OCI-LY3 (cell line): ENCODE results near the gene EPHB4.

Experiments
- H2AFZ ChIP-seq: fragments of 200-600, 300-600 bp; shearing (Covaris generic); 2 replicates; pipeline ENCODE4 v1.6.0; 2014; ENCODE audit warnings: antibody characterized with exemption, low read depth, low read length
- H3K27ac ChIP-seq: fragments of 200-600, 300-600 bp; sonication (generic); 2 replicates; pipeline ENCODE4 v1.5.1; 2014; ENCODE audit warnings: mild to moderate bottlenecking, low read length, moderate library complexity, mixed read lengths
- H3K27me3 ChIP-seq: fragments of 200-600, 300-600 bp; sonication (generic); 2 replicates; pipeline ENCODE4 v1.6.1; 2014; ENCODE audit warnings: low read depth, low read length, mixed read lengths
- H3K36me3 ChIP-seq: fragments of 200-600, 300-600 bp; sonication (generic); replicated peaks from 2 replicates; pipeline ENCODE3; 2014; ENCODE audit warnings: low read depth, low read length, mixed read lengths
- H3K4me1 ChIP-seq: fragments of 300-600, 200-600 bp; sonication (generic); 2 replicates; pipeline ENCODE4 v1.6.1; 2014; ENCODE audit warnings: low read length, mixed read lengths
- H3K4me2 ChIP-seq: fragments of 200-600, 300-600 bp; sonication (generic); 2 replicates; pipeline ENCODE4 v1.6.1; 2014; ENCODE audit warnings: low read length, mixed read lengths
- H3K4me3 ChIP-seq: fragments of 300-600, 200-600 bp; sonication (generic); 2 replicates; pipeline ENCODE4 v1.5.1; 2014; ENCODE audit warnings: antibody characterized with exemption, mild to moderate bottlenecking, low read length, moderate library complexity
- H3K79me2 ChIP-seq: fragments of 300-600, 200-600 bp; shearing (Covaris generic); 2 replicates; pipeline ENCODE4 v1.6.1; 2014; ENCODE audit warnings: mild to moderate bottlenecking, low read length, mixed read lengths
- H3K9ac ChIP-seq: fragments of 300-600, 200-600 bp; shearing (Covaris generic); 2 replicates; pipeline ENCODE4 v1.6.0; 2014; ENCODE audit warnings: mild to moderate bottlenecking, low read length, moderate library complexity
- H3K9me3 ChIP-seq: fragments of 200-600, 300-600 bp; shearing (Covaris generic); 2 replicates; pipeline ENCODE4 v1.6.1; 2014; ENCODE audit warnings: low read length, mixed read lengths; ENCODE audit not compliant: insufficient read depth
- H4K20me1 ChIP-seq: fragments of 200-600, 300-600 bp; sonication (generic); 2 replicates; pipeline ENCODE4 v1.6.1; 2016; ENCODE audit warnings: low read length, mixed read lengths; ENCODE audit not compliant: insufficient read depth
- EZH2phosphoT487 ChIP-seq: fragments of 200-600 bp; shearing (Covaris generic); IDR thresholded peaks from 2 replicates; pipeline ENCODE4 v1.6.1; 2018; ENCODE audit warnings: antibody characterized with exemption, mixed run types, low read depth
- TF ChIP-seq, protein P1 (sequence below): fragments of 200-600, 300-600 bp; sonication (generic); IDR thresholded peaks from 2 replicates; pipeline ENCODE4 v1.5.1; 2014; ENCODE audit warnings: antibody characterized with exemption, low read length, low read depth

Gene EPHB4

DNA sequence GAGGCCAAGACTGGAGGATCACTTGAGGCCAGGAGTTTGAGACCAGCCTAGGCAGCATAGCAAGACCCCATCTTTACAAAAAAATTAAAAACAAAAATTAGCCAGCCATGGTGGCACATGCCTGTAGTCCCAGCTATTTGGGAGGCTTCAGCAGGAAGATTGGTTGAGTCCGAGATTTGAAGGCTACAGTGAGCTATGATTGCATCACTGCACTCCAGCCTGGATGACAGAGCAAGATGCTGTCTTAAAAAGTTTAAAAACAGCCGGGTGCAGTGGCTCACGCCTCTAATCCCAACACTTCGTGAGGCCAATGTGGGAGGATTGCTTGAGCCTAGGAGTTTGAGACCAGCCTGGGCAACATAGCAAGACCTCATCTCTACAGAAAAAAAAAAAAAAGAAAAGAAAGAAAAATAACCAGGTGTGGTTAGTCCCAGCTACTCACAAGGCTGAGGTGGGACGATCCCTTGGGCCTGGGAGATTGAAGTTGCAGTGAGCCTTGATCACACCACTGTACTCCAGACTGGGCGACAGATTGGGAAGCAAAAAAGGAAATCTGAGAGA is 49.2 kb downstream of the EPHB4 start:
- H3K79me2 ChIP-seq: no peaks in the 10 kb centered on the region
- no peak overlapping the region for H3K27ac ChIP-seq
- H3K9ac ChIP-seq: no peak overlapping the region
- H2AFZ ChIP-seq: no peak overlapping the region
- H3K9me3 ChIP-seq: no peaks in the 10 kb centered on the region
- no peaks in the 10 kb centered on the region for H3K4me1 ChIP-seq
- H3K4me3 ChIP-seq: no peak overlapping the region
- TF ChIP-seq EZH2phosphoT487: no peak
- TF ChIP-seq, protein P1, sequence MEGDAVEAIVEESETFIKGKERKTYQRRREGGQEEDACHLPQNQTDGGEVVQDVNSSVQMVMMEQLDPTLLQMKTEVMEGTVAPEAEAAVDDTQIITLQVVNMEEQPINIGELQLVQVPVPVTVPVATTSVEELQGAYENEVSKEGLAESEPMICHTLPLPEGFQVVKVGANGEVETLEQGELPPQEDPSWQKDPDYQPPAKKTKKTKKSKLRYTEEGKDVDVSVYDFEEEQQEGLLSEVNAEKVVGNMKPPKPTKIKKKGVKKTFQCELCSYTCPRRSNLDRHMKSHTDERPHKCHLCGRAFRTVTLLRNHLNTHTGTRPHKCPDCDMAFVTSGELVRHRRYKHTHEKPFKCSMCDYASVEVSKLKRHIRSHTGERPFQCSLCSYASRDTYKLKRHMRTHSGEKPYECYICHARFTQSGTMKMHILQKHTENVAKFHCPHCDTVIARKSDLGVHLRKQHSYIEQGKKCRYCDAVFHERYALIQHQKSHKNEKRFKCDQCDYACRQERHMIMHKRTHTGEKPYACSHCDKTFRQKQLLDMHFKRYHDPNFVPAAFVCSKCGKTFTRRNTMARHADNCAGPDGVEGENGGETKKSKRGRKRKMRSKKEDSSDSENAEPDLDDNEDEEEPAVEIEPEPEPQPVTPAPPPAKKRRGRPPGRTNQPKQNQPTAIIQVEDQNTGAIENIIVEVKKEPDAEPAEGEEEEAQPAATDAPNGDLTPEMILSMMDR: no peak
- no peaks in the 10 kb centered on the region for H4K20me1 ChIP-seq
- no peaks in the 10 kb centered on the region for H3K36me3 ChIP-seq
- H3K4me2 ChIP-seq: no peak overlapping the region
- no peaks in the 10 kb centered on the region for H3K27me3 ChIP-seq

DNA sequence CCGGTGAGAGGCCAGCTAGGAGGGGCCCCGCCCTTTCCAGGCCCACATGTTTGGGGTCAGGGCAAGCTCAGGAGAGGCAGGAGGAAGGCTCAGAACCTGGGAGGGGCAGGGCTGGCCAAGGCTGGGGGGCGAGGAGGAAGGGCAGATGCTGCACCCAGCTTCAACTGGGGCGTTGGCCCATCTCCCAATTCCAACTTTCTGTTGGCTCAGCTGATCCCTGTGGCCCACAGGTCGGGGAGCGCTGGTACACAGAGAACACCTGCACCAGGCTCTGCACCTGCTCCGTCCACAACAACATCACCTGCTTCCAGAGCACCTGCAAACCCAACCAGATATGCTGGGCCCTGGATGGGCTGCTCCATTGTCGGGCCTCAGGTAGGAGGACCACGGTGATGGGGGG is 53.8 kb downstream of the EPHB4 start:
- H3K9ac ChIP-seq: no peak overlapping the region
- H3K79me2 ChIP-seq: no peaks in the 10 kb centered on the region
- H3K27ac ChIP-seq: no peak overlapping the region
- H3K4me1 ChIP-seq: no peaks in the 10 kb centered on the region
- no peaks in the 10 kb centered on the region for H3K36me3 ChIP-seq
- TF ChIP-seq, protein P1: no peak
- no peak for TF ChIP-seq EZH2phosphoT487
- H2AFZ ChIP-seq: no peak overlapping the region
- no peak overlapping the region for H3K4me3 ChIP-seq
- no peak overlapping the region for H3K4me2 ChIP-seq
- H4K20me1 ChIP-seq: no peaks in the 10 kb centered on the region
- H3K27me3 ChIP-seq: no peaks in the 10 kb centered on the region
- no peaks in the 10 kb centered on the region for H3K9me3 ChIP-seq

DNA sequence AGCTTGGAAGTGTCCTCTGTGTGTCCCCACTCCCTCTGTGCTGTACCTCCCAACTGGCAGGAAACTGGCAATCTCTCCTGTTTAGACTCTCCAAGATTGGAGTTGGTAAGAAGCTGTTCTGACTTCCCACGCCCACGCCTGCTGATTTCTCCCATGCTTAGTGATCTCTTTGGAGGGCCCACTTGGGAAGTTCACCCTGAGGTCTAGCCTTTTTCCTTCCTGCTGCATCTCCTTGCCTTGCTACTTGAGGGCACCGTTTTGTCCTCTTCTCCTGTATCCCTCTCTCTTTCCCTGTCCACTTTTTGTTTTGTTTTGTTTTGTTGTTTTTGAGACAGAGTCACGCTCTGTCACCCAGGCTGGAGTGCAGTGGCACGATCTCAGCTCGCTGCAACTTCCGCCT is 58.5 kb downstream of the EPHB4 start:
- Histone ChIP-seq H4K20me1 (no peaks in the 10 kb centered on the region), H3K4me1 (no peaks in the 10 kb centered on the region), H3K36me3 (no peaks in the 10 kb centered on the region), H2AFZ (no peak overlapping the region), H3K27ac (no peak overlapping the region), H3K4me3 (no peak overlapping the region), H3K79me2 (no peaks in the 10 kb centered on the region), H3K27me3 (no peaks in the 10 kb centered on the region), H3K9ac (no peak overlapping the region), H3K9me3 (no peaks in the 10 kb centered on the region), H3K4me2 (no peak overlapping the region)
- TF ChIP-seq, protein P1: no peak
- no peak for TF ChIP-seq EZH2phosphoT487

DNA sequence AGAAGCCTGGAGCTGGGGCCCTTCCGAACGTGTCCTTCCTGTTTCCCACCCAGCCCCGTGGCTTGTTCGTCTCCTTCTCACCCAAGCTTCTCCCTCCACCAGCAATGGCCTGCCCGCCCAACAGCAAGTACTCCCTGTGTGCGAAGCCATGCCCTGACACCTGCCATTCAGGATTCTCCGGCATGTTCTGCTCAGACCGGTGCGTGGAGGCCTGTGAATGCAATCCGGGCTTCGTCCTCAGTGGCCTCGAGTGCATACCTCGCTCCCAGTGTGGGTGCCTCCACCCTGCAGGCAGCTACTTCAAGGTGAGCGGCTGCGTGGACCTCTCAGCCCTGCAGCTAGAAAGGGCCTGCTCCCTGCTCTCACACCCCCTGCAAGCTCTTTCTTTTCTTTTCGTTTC is 62.1 kb downstream of the EPHB4 start:
- Histone ChIP-seq H3K4me1 (no peaks in the 10 kb centered on the region), H3K79me2 (no peaks in the 10 kb centered on the region), H4K20me1 (no peaks in the 10 kb centered on the region), H2AFZ (no peak overlapping the region), H3K27ac (no peak overlapping the region), H3K27me3 (no peaks in the 10 kb centered on the region), H3K36me3 (no peaks in the 10 kb centered on the region), H3K9ac (no peak overlapping the region), H3K4me3 (no peak overlapping the region), H3K9me3 (no peaks in the 10 kb centered on the region), H3K4me2 (no peak overlapping the region)
- TF ChIP-seq, protein P1: no peak
- no peak for TF ChIP-seq EZH2phosphoT487
